Effector memory CD4-positive, alpha-beta T cell (primary cell): ENCODE results near the gene EME2.
A peak's percentile ranks its signal among the peaks of the same experiment; 100 is the strongest.

Source experiments
- DNase-seq, 3 donors: peaks; one replicate each; pipeline ENCODE4 v3.0.0-alpha.2; 2020
- H3K27ac ChIP-seq: 2 replicates; pipeline ENCODE4 v1.7.0; 2013; ENCODE audit warnings: mild to moderate bottlenecking, low read length, moderate library complexity; ENCODE audit not compliant: insufficient read depth, poor library complexity, severe bottlenecking
- H3K27me3 ChIP-seq: replicated peaks from 2 replicates; pipeline ENCODE4 v1.7.0; 2013; ENCODE audit warnings: mild to moderate bottlenecking, low read length; ENCODE audit not compliant: insufficient read depth, control insufficient read depth, poor library complexity, severe bottlenecking
- H3K36me3 ChIP-seq: 2 replicates; pipeline ENCODE4 v1.7.0; 2013; ENCODE audit warnings: mild to moderate bottlenecking, low read length, moderate library complexity; ENCODE audit not compliant: control insufficient read depth, insufficient read depth
- H3K4me1 ChIP-seq: 2 replicates; pipeline ENCODE4 v1.7.0; 2013; ENCODE audit warnings: low read length, mild to moderate bottlenecking; ENCODE audit not compliant: control insufficient read depth, insufficient read depth, poor library complexity, severe bottlenecking
- H3K4me3 ChIP-seq: 2 replicates; pipeline ENCODE4 v1.7.0; 2013; ENCODE audit warnings: low read length, low read depth, mild to moderate bottlenecking; ENCODE audit not compliant: insufficient read depth, poor library complexity, severe bottlenecking
- H3K9me3 ChIP-seq: 2 replicates; pipeline ENCODE4 v1.7.0; 2013; ENCODE audit warnings: mild to moderate bottlenecking, low read length, moderate library complexity; ENCODE audit not compliant: control insufficient read depth

EME2 gene

DNA sequence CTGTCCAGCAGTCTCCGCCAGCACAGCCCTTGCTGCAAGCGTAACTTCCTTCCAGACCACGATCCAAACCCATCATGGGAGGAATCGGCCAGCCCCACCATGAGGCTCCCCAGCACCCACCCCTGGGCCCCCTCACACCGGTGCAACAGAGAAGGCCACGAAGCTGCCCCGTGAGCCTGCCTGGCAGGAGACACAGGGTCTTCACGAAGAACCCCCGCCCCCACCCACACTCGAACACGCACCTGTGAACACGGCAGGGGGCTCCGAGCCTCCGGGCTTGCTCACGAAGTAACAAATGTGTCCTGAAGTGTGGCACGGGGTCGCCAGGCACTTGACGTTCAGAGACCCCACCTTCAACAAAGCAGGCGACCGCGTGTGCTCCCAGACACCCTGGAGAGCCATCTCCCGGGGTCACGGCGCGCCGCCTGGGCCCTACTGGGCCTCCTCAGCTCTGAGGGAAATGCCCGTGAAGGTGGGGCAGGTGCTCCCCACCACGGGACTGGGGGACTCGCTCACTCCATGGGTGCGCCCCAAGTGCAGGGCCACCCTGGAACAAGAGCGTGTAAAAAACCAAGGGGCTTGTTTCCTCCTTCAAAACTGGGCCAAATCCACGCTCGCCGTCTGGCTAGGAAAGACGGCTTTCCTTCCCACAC, 46.4 kb downstream of the EME2 start:
- no peak overlapping the region for H3K27ac ChIP-seq
- peaks cover 72% of the 10 kb centered on the region for H3K36me3 ChIP-seq
- no peaks in the 10 kb centered on the region for H3K27me3 ChIP-seq
- no peak overlapping the region for H3K4me3 ChIP-seq
- no peaks in the 10 kb centered on the region for H3K9me3 ChIP-seq
- peaks cover 3% of the 10 kb centered on the region for H3K4me1 ChIP-seq
- no peak for DNase-seq

DNA sequence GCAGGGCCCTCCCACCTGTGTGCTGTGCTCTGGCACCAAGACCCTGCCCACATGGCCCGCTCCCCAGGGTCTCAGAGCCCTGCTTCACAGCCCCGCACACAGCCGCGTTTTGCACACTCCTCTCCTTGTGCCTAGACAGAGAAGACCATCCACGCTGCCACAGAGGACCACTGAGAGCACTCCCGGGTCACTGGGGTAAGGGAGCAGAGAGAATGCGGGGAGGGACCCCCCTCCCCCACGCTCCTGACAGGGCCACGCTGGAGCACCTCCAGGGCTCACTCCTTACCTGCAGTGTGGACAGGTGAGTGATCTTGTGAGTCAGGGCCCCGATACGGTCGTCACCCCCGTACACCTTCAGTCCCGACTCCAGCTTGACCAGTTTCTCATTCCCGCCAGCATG, 47.0 kb downstream of the EME2 start:
- no peaks in the 10 kb centered on the region for H3K9me3 ChIP-seq
- DNase-seq, result no peak
- H3K4me3 ChIP-seq, result no peak overlapping the region
- H3K27me3 ChIP-seq, result no peaks in the 10 kb centered on the region
- H3K4me1 ChIP-seq, result peaks cover 5% of the 10 kb centered on the region
- no peak overlapping the region for H3K27ac ChIP-seq
- H3K36me3 ChIP-seq, result peaks cover 72% of the 10 kb centered on the region

DNA sequence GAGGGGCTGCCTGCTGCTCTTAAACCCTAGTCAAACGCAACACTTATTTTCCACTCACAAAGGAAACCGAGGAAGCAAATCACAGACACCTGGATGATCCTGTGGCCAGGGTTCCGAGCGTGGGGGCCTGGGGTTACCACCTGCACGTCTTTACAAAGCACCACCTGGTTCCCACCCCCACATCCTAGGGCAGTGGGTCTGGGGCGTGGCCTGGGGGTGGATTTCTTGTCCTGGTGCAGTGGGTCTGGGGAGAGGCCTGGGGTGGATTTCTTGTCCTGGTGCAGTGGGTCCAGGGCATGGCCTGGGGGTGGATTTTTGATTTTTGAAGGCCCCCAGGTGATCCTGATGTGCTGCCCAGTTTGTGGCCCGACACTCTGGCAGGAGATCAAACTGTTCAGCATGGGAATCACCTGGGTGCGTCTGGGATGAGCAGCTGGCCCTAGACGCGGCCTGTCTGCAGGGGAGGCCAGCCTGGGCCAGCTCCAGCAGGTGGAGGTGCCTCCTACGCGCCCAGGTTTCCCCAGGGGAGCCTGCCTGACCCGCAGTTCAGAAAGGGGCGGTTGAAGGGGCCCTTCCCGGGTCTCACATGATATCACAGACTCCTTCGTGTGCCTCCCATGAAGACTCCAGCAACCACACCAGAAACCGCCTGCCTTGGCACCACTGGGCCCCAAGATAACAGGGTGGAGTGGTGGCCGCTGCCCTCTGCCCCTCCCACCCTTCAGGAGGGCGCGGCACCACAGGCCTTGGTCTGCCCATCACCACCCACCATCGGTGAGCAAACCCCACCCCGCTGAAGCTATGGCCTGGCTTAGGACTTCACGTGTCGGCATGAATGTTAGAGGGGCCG, 47.7 kb downstream of the EME2 start:
- Histone ChIP-seq H3K27me3 (no peaks in the 10 kb centered on the region), H3K36me3 (peaks cover 68% of the 10 kb centered on the region), H3K4me3 (no peak overlapping the region), H3K9me3 (no peaks in the 10 kb centered on the region), H3K27ac (no peak overlapping the region), H3K4me1 (peaks cover 9% of the 10 kb centered on the region)
- no peak for DNase-seq

DNA sequence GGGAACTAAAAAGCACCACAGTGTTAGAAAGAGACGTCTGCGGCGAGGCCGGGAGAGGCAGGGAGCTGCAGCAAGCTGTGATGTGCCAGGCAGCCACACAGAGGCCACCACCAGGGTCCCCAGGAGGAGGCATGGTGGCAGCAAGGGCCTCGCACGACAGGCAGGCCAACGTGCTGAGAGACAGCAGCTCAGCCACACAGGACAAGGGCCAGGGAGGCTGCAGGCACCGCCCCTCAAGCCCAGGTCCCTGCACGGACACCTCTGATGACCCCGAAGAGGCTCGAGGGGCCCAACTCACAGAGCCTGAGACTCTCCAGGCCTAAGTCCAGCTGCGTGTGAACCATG, 48.3 kb downstream of the EME2 start:
- H3K4me3 ChIP-seq, result no peak overlapping the region
- H3K27me3 ChIP-seq, result no peaks in the 10 kb centered on the region
- H3K36me3 ChIP-seq, result peaks cover 66% of the 10 kb centered on the region
- H3K27ac ChIP-seq, result no peak overlapping the region
- H3K4me1 ChIP-seq, result peaks cover 15% of the 10 kb centered on the region
- DNase-seq, result no peak
- H3K9me3 ChIP-seq, result no peaks in the 10 kb centered on the region

DNA sequence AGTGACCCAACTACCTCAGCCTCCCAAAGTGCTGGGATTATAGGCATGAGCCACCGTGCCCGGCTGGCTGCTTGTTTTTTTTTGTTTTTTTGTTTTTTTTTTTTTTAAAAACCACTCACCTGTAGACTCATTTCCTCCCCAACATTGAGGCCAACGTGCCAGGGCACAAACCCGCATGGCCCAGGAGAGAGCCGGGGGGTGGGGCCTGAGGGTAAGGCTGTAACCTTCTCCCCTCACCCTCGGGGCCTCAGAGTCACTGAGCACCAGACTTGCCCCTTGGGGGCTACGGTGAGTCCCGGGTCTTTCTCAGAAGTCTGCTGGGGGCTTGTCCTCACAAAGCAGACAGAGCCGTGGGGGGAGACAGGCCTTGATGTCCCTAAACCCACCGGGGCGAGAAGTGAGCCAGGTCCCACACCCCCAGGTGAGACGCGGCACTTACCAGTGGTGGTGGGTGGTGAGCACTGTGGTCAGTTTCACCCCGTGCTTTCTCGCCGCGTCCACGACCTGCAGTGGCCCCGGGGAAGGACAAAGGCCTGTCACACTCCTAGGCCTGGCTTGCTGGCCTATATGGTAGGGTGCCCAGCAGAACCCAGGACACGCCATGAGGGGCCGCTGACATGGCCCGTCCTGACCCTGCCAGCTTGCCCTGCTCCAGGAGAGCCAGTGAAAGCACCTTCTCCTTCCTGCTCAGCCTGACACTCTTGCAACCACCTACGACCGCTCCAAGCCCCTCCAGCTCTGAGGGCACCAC, 49.4 kb downstream of the EME2 start:
- Histone ChIP-seq H3K9me3 (no peaks in the 10 kb centered on the region), H3K4me3 (no peak overlapping the region)

DNA sequence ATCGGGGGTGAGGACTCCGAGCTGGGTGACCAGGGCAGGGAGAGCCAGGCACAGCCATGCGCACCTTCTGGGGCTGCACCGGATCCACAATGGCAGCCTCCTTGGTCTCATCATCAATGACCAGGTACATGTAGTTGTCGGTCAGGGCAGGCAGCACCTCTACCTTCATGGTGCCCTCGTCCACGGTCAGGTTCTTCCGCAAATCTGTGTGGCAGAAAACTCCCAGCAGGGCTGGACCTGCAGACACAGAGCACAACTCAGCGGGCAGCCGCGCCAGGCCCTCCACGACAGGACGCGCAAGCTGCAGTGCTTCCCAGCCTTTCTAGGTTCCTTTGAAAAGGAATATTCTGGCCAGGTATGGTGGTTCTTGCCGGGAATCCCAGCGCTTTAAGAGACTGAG, 50.2 kb downstream of the EME2 start:
- DNase-seq, result no peak
- no peaks in the 10 kb centered on the region for H3K9me3 ChIP-seq
- no peaks in the 10 kb centered on the region for H3K27me3 ChIP-seq
- H3K36me3 ChIP-seq, result peaks cover 47% of the 10 kb centered on the region
- H3K4me1 ChIP-seq, result peaks cover 21% of the 10 kb centered on the region
- no peak overlapping the region for H3K27ac ChIP-seq
- H3K4me3 ChIP-seq, result no peak overlapping the region

More for the DNA sequence above, 49.4 kb downstream of the EME2 start:
- Histone ChIP-seq H3K27me3 (no peaks in the 10 kb centered on the region), H3K36me3 (peaks cover 55% of the 10 kb centered on the region), H3K4me1 (peaks cover 15% of the 10 kb centered on the region), H3K27ac (no peak overlapping the region)
- no peak for DNase-seq

DNA sequence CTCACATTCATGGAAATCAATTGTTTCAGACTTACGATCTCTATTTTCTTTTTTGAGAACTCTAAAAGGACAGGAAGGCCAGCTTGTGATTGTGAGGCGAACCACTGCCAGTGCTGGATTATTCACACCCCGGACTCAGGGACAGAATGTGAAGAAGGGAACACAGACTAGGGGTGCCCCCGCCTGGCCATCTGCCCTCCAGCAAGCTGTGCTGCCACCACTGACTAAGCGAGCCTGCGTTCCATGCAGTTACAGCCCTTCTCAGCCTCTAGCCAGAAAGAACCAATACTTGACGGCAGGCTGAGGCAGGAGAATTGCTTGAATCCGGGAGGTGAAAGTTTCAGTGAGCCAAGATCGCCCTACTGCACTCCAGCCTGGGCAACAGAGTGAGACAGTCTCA, 51.2 kb downstream of the EME2 start:
- no peak for DNase-seq
- Histone ChIP-seq H3K27me3 (no peaks in the 10 kb centered on the region), H3K36me3 (peaks cover 37% of the 10 kb centered on the region), H3K4me3 (no peak overlapping the region), H3K27ac (no peak overlapping the region), H3K9me3 (no peaks in the 10 kb centered on the region), H3K4me1 (peaks cover 21% of the 10 kb centered on the region)

GRCh38 chr16:1825381-1825863, 52.8 kb downstream of the EME2 start:
- no peak for DNase-seq
- Histone ChIP-seq H3K27me3 (no peaks in the 10 kb centered on the region), H3K4me3 (peak overlapping the region; percentile 56), H3K27ac (peak overlapping the region; percentile 77), H3K36me3 (peaks cover 22% of the 10 kb centered on the region), H3K4me1 (peaks cover 21% of the 10 kb centered on the region), H3K9me3 (no peaks in the 10 kb centered on the region)
